ENCODE data around the gene TNFRSF12A. TPM values are rescaled to one million over a fixed set of nuclear protein-coding genes. Genes with fewer than 3 reads are reported as not detected.
A peak's percentile ranks its signal among the peaks of the same experiment; 100 is the strongest.

The TNFRSF12A gene
- total RNA-seq, 1 donor from 2014 or later = 14.3 TPM

- no peak for DNase-seq (ENCODE audit: low spot score)
- TF ChIP-seq EZH2 (IDR thresholded peaks at IDR 0.05) (peak; percentile 99), EZH2phosphoT487 (IDR thresholded peaks at IDR 0.05) (peak; percentile 98), CTCF (IDR thresholded peaks at IDR 0.05) (no peak)
- no peaks in the 10 kb centered on the region for H3K9me3 ChIP-seq (ENCODE audit: low read depth)
- no peak within 1 kb of the TSS for H3K4me3 ChIP-seq
- H3K27me3 ChIP-seq = peaks cover 96% of the 10 kb centered on the region
- Mint-ChIP-seq H3K27ac (no peak within 1 kb of the TSS), H3K4me3 (peak within 1 kb of the TSS; percentile 63), H3K4me1 (peaks cover 12% of the 10 kb centered on the region), H3K36me3 (peaks cover 1% of the 10 kb centered on the region), H3K9me3 (no peaks in the 10 kb centered on the region), H3K27me3 (ENCODE audit: insufficient read depth, low read depth) (peaks cover 66% of the 10 kb centered on the region)
- H3K36me3 ChIP-seq = no peaks in the 10 kb centered on the region
- H3K4me2 ChIP-seq = peak within 1 kb of the TSS; percentile 4
- no peaks in the 10 kb centered on the region for H3F3A ChIP-seq (ENCODE audit: low read depth)
- no peak within 1 kb of the TSS for H2AFZ ChIP-seq (replicated peaks)
- no peaks in the 10 kb centered on the region for H4K20me1 ChIP-seq (ENCODE audit: low read depth)
- no peaks in the 10 kb centered on the region for H3K79me2 ChIP-seq (ENCODE audit: low read depth)
- no peak within 1 kb of the TSS for H3K9ac ChIP-seq
- no peaks in the 10 kb centered on the region for H3K4me1 ChIP-seq
- no peak within 1 kb of the TSS for H3K27ac ChIP-seq
Measured at GRCh38 chr16:3036726-3037315, 16.7 kb downstream of the TNFRSF12A start, which contains the start of gene BICDL2. TSS of gene BICDL2 (minus strand) at chr16:3036944. CDS start at chr16:3035496, 1,448 bp downstream.

DNA sequence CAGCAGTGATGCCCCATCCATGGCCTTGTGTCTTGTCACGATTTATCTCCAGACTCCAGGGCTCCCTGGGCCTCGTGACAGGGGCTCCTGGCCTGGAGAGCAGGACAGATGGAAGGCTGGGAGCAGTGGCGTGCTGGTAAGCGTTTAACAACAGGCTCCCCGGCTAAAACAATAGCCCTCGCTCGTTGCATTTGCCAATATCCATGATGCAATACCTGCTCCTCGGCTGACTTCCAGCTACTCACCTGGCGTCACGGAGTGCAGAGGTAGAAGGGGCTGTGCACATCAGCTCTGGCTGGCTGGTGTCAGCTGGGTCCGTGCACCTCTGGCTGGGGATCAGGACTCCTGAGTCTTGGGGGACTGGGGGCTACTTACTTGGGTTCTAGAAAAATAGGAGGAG, 18.1 kb downstream of the TNFRSF12A start:
- Histone ChIP-seq H3K27ac (no peak overlapping the region), H3F3A (ENCODE audit: low read depth) (no peaks in the 10 kb centered on the region), H3K9me3 (ENCODE audit: low read depth) (no peaks in the 10 kb centered on the region), H3K79me2 (ENCODE audit: low read depth) (no peaks in the 10 kb centered on the region), H3K4me2 (no peak overlapping the region), H3K9ac (no peak overlapping the region), H3K27me3 (peaks cover 96% of the 10 kb centered on the region), H3K4me3 (no peak overlapping the region), H2AFZ (replicated peaks) (no peak overlapping the region), H3K36me3 (no peaks in the 10 kb centered on the region), H3K4me1 (no peaks in the 10 kb centered on the region), H4K20me1 (ENCODE audit: low read depth) (no peaks in the 10 kb centered on the region)
- Mint-ChIP-seq H3K27me3 (ENCODE audit: insufficient read depth, low read depth) (peaks cover 58% of the 10 kb centered on the region), H3K36me3 (peaks cover 1% of the 10 kb centered on the region), H3K9me3 (no peaks in the 10 kb centered on the region), H3K27ac (no peak overlapping the region), H3K4me1 (peaks cover 6% of the 10 kb centered on the region), H3K4me3 (no peak overlapping the region)
- TF ChIP-seq EZH2 (IDR thresholded peaks at IDR 0.05) = no peak
- DNase-seq (ENCODE audit: low spot score) = no peak

DNA sequence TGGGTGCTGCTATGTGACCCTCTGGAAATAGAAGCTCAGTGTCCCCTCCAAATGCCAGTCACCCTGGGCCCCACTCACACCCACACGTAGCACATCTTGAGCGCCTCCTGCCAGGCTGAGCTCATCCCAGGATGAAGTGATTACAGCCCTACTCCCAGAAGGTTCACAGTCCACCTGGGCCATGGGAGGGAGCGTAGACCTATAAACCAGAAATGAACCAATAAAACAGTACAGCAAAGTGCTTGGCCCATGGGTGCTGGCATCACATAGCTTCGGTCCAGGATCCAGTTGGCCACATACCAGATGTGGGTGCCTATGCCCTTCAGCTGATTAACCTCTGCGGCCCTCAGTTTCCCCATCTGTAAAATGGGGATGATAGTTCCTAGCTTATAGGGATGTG, 18.7 kb downstream of the TNFRSF12A start:
- no peak overlapping the region for H3K27ac ChIP-seq
- H3K36me3 ChIP-seq = no peaks in the 10 kb centered on the region
- H3F3A ChIP-seq (ENCODE audit: low read depth) = no peaks in the 10 kb centered on the region
- H3K27me3 Mint-ChIP-seq (ENCODE audit: insufficient read depth, low read depth) = peaks cover 56% of the 10 kb centered on the region
- no peak for TF ChIP-seq EZH2phosphoT487 (IDR thresholded peaks at IDR 0.05)
- peaks cover 6% of the 10 kb centered on the region for H3K4me1 Mint-ChIP-seq
- H3K4me1 ChIP-seq = no peaks in the 10 kb centered on the region
- no peaks in the 10 kb centered on the region for H3K9me3 ChIP-seq (ENCODE audit: low read depth)
- H4K20me1 ChIP-seq (ENCODE audit: low read depth) = no peaks in the 10 kb centered on the region
- H2AFZ ChIP-seq (replicated peaks) = no peak overlapping the region
- no peak overlapping the region for H3K4me3 ChIP-seq
- H3K27ac Mint-ChIP-seq = no peak overlapping the region
- peaks cover 1% of the 10 kb centered on the region for H3K36me3 Mint-ChIP-seq
- H3K27me3 ChIP-seq = peaks cover 96% of the 10 kb centered on the region
- H3K9me3 Mint-ChIP-seq = no peaks in the 10 kb centered on the region
- no peak overlapping the region for H3K9ac ChIP-seq
- no peak for DNase-seq (ENCODE audit: low spot score)
- H3K4me3 Mint-ChIP-seq = no peak overlapping the region
- no peak overlapping the region for H3K4me2 ChIP-seq
- no peaks in the 10 kb centered on the region for H3K79me2 ChIP-seq (ENCODE audit: low read depth)

DNA sequence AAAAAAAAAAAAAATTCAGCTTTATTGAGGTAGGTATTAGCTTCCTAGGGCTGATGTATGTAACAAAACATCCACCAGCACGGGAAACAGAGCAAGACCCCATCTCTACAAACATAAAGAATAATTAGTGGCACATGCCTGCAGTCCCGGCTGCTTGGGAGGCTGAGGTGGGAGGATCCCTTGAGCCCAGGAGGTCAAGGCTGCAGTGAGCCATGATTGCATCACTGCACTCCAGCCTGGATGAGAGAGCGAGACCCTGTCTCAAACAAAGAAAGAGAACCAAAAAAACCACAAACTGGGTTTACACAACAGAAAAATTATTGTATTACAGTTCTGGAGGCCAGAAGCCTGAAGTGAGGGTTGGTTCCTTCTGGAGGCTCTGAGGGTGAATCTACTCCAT, 22.2 kb downstream of the TNFRSF12A start:
- peaks cover 8% of the 10 kb centered on the region for H4K20me1 ChIP-seq (ENCODE audit: low read depth)
- Mint-ChIP-seq H3K36me3 (no peaks in the 10 kb centered on the region), H3K4me1 (peaks cover 5% of the 10 kb centered on the region), H3K9me3 (no peaks in the 10 kb centered on the region), H3K27me3 (ENCODE audit: insufficient read depth, low read depth) (peaks cover 54% of the 10 kb centered on the region), H3K27ac (no peak overlapping the region), H3K4me3 (no peak overlapping the region)
- H2AFZ ChIP-seq (replicated peaks) = no peak overlapping the region
- H3K27ac ChIP-seq = no peak overlapping the region
- H3K9me3 ChIP-seq (ENCODE audit: low read depth) = no peaks in the 10 kb centered on the region
- no peak overlapping the region for H3K9ac ChIP-seq
- H3K4me3 ChIP-seq = no peak overlapping the region
- H3K36me3 ChIP-seq = no peaks in the 10 kb centered on the region
- no peaks in the 10 kb centered on the region for H3K79me2 ChIP-seq (ENCODE audit: low read depth)
- H3F3A ChIP-seq (ENCODE audit: low read depth) = peaks cover 28% of the 10 kb centered on the region
- H3K4me2 ChIP-seq = no peak overlapping the region
- no peak for TF ChIP-seq EZH2phosphoT487 (IDR thresholded peaks at IDR 0.05)
- no peak for TF ChIP-seq CTCF (IDR thresholded peaks at IDR 0.05)
- no peak for TF ChIP-seq EZH2 (IDR thresholded peaks at IDR 0.05)
- H3K4me1 ChIP-seq = no peaks in the 10 kb centered on the region
- peaks cover 96% of the 10 kb centered on the region for H3K27me3 ChIP-seq
- no peak for DNase-seq (ENCODE audit: low spot score)
